Kidney tubule cell (primary cell): Measurements from ENCODE around the gene ZDHHC14.
"Not testable (repeated sequence)": the region's sequence is repeated elsewhere in the genome, so short reads cannot be mapped to it uniquely, and the experiment has no call there.

Experiments
- DNase-seq: peaks from one replicate; pipeline ENCODE4 v3.0.0-alpha.2; 2018; ENCODE audit warnings: low spot score

ZDHHC14 gene

DNA sequence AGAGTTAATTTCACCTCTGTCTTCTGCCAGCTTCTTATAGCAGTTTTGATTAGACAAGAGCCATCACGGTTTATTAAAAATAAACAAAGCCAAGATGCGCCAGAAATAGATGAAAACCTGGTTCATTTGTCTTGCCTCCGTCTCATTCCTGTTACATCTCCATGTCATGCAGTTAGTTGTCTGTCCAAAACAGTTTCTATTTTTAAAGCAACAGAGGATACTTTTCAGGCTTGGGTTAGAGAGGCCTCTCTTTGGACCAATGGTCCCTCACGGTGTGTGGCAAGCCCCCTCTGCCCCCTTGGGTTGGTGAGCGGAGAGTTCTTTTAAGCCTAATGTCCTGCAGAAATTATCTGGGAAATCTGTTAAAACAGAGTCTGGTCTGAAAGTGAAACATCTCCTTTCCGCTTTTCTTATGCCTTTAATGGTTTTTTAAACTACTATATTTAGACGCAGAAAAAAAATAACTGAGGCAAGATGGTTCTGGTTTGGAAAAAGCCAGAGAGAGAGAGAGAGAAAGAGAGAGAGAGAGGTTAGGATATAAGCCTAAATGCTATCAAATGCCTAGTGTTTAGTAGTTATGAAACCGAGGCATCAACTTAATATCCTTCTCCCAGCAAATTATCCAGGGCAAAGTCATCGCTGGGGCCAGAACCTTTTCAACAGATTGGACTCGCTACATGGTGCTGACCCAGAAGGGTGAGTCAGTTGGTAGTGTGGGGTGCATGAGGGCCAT, 64.5 kb downstream of the ZDHHC14 start:
- DNase-seq = no peak

DNA sequence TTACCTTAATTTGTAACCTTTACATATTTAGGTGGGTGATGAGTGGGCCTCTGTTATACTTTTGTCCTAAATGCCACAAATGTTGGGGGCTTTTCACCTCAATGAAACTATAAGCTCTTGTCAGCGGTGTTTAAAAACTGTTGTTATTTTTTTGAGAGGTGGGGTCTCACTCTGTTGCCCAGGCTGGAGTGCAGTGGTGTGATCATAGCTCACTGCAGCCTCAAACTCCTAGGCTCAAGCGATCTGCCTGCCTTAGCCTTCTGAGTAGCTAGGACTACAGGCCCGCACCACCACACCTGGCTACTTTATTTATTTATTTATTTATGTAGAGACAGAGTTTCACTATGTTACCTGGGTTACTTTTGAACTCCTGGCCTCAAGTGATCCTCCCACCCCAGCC, 66.7 kb downstream of the ZDHHC14 start:
- DNase-seq = no peak

DNA sequence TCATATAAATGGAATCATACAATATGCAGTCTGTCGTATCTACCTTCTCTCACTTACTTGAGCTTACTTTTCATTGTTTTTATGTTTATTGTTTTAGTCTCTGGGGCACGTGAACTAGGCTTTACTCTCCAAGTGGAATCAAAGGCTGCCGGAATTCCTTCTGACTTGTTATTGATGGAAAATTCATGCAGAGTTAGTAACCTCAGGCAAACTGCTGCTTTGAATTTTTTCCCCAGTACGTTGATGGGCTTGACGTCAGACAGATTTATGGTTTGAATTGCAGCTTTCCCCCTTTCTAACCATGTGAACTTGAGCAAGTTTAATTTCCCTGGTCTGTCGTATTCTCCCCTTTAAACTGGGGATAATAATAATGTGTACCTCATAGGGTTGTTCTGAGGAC, 68.6 kb downstream of the ZDHHC14 start:
- no peak for DNase-seq

DNA sequence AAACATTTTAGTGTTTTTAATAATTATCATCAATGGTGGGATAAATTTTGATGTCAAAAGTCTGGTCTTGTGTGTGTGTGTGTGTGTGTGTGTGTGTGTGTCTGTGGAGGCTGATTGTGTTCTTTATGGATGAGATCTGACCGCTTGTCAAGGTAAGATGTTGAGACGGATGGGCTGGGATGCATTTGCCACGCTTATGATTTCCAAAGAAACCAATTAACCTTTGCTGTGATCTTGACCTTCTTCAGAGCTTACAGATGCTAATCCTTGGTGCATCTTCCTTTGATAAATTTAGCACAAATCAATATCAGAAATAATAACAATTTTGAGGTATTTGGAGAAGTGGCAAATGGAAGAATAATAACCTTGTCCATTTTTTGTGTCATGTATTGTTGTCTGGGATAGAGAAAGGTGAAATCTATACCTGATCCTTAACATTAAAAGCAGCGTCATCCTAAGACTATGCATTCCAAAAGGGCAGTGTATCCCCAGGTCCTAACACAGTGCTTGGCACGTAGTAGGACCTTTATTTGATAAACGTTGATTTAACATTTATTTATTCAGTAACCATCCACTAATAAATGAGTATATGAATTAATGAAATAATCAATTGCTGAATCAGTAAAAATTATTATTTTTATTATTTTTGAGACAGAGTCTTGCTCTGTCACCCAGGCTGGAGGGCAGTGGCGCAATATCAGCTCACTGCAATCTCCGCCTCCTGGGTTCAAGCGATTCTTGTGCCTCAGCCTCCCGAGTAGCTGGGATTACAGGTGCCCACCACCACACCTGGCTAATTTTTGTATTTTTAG, 70.1 kb downstream of the ZDHHC14 start:
- DNase-seq = no peak

DNA sequence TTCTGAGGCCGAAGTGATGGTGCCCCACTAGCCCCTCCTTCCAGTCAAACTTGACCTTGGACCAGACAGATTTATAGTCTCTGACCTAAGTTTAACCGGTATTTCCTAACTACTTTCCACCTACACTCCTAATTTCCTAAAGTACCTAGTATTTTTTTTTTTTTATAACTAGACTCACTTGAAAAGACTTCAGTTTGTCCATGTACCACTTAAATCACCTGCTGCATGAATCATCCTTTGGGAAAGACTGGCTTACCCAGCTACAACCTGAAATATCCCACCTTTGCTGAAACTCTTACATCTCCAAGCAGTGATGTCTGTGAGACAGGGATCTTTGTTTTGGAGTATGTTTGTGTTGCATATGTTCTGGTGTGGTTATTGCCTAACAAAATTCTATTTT, 71.1 kb downstream of the ZDHHC14 start:
- peak; percentile 56 for DNase-seq

DNA sequence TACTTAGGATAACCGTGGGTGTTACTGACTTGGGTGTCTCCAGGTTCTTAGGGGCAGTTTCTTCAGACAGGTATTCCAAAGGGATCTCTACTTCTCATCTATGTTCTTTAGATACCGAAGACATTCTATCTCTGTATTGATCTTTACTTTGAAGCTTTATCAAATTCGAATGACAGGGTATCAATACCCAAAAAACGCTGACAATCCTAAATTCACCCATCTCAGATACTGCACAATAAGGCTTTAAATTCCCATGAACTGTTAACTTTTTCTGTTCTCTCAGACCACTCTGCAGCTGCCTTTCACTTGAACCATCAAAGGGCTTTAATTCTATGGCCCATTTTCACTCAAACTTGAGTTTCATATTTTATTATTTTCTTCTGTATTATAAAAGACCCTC, 72.1 kb downstream of the ZDHHC14 start:
- DNase-seq = no peak

DNA sequence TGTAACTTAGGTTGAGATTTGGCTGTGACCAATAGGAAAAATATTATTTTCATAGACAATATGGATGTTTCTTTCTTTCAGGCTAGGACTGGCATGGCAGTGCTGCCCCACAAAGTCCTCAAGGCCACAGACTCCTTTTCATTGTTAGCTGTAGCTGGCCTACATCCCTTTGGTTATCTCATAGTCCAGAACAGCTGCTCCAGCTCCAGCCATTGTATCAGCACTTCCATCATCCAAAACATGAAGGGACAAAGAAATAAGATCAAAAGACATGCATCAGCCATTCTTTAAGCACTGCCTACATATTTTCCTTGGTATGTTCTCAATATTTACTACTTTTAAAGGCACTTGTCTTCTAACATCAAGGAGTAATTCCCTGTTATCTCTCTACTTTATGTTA, 73.0 kb downstream of the ZDHHC14 start:
- no peak for DNase-seq

DNA sequence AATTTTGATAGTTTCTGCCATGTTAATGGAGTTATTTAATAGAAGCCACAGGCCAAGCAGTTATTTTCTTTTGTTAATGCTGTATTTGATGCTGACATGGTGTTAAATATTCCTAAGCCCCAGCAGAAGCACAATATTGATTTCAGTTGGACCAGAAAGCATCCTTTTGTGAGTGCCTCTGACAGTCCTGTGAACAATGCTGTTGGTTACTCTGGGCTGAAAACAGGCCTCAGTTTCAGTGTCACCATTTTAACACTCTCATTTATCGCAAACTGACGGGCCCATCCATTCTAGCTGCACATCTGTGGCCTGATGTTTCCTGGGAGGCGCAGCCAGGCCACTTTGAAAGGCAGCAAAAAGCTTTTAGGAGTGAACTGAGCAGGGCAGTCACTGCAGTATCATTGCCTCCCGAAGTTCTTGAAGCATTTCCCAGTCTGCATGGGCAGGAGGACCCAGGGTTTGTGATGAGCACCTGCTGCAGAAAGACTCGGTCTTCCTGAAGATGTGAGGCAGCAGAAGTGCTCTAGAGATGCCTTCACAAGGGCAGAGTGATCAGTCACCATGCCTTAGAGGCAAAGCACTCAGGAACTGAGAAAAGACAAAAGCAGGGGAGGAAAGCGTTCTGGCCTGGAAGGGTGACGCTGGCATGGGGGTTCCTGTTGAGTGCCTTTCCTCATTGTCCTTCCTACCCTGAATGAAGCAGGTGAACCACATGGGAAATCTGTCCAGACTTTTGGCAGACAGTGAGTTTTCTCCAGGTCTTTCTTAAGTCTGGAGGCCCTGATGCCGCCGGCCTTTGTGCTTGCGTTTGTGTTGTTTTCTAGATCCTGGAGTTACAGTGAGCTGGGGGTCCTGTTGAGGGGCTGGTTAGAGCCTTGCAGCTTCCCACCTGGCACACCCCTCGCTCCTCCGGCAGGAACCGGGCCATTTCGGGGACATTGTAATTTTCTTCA, 74.0 kb downstream of the ZDHHC14 start:
- no peak for DNase-seq

DNA sequence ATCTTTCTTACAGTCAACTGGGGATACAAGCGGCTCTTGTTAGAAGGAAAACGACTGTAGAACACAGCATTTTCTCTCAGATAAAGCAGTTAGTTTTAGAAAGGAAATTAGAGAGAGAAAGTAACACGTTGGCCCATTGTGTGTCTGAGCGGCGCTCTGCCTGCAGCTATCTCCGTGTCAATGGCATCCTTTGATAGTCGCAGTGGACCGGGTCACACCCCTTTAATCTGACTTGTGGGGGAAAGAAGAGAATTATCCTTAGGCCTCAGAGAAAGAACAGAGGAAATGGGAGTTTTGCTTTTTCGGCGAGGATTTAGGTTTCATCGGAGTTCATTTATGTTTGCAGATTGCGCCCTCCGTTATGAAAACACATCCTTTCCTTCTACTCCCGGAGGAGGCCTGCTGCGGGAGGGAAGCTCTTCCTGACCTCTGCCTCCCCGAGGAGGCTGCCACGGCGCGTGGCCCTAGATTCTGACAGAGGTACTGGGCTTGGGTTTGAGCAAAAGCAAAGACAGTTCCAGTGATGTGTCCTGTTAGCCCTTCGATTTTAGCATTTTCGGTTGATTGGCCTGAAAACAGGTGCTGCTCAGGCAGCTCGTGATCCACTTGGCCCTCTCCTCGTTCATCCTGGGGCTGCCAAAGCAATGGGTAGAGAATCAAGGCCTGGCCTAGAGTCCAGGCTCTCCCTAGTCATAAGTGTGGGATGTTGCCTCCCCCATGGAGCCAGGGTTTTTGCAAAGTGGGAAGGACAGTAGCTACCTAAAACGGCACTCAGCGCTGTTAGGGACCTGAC, 74.9 kb downstream of the ZDHHC14 start:
- no peak for DNase-seq

DNA sequence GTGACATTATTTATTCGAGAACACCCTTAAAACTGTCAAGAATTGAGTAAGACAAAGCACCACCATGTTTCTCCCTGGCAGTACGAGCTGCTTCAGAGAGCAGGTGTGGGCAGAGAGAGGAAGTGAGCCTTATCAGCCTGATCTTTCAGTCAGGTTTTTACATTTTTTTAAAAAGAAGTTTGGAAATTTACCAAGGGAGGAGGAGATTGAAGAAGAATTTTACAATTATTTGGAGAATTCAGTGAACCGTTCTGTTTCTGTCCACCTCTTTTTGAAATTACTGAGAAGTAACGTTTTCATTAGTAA, 75.5 kb downstream of the ZDHHC14 start:
- no peak for DNase-seq

DNA sequence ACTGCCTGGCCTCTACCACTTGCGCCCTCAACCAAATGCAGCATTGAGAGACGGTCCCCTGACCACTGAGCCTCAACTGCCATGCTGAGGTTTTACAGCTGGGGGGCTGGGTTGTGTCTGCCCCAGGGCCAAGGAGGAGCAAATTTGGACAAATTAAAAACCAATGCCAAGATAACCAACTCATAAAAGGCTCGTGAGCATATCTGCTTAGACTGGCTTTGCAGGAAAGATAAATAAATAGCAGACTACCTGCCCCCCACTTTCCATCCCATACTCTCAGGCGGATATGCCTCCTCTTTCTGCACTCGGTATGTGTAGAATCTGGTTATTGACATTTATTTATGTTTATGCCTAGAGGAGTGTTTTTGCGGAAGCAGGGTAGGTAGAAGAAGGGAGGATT, 76.8 kb downstream of the ZDHHC14 start:
- no peak for DNase-seq

DNA sequence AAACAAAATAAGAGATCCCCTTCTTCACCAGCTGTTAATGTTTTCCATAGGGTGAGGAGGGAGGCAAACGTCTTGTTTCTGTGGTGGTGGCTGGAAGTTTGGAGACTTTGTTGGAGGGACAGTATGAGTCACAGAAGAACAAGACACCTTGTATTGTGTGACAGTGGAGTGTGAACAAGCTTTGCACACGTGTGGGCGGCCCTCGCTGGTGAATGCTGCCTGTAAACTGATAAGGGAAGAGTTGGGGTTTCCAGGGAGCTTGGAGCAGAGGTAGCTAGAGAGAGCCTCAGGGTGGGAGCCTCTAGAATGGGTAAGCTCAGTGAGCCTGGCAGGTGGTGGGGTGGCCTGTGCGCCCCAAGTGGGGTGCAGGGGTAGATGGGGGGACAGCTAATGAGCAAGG, 78.3 kb downstream of the ZDHHC14 start:
- DNase-seq = no peak

DNA sequence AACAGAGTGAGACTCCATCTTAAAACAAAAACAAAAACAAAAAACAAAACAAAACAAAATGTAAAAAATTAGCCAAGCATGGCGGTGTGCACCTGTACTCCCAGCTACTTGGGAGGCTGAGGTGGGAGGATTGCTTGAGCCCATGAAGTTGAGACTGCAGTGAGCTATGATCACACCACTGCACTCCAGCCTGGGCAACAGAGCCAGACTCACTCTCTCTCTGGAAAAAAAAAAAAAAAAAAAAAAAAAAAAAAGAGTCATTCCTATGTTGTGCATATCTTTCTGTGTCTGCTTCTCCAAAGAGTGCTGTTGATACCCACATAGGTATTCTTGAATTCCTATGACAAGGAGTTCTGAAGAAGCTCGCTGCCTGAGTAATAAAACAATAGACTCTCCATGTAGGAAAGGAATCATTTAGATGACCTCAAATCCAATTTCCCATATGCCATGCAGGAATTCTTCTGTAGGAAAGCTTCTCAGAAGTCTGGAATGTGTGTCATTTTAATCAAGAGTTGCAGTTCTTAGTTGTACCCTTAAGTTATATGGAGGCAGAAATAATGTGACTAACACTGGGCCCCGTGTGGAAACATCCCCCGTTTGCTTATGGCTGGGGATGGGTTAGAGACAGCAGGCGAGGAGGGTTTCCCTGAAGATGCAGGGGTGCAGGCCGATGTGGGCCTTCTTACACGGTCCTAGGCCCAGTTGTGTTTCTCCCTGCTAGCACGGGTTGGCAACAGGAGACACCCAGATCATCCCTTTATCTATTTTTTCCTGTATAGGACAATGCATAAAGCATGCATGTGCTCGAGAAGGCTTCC, 79.4 kb downstream of the ZDHHC14 start:
- DNase-seq = peak; percentile 62

DNA sequence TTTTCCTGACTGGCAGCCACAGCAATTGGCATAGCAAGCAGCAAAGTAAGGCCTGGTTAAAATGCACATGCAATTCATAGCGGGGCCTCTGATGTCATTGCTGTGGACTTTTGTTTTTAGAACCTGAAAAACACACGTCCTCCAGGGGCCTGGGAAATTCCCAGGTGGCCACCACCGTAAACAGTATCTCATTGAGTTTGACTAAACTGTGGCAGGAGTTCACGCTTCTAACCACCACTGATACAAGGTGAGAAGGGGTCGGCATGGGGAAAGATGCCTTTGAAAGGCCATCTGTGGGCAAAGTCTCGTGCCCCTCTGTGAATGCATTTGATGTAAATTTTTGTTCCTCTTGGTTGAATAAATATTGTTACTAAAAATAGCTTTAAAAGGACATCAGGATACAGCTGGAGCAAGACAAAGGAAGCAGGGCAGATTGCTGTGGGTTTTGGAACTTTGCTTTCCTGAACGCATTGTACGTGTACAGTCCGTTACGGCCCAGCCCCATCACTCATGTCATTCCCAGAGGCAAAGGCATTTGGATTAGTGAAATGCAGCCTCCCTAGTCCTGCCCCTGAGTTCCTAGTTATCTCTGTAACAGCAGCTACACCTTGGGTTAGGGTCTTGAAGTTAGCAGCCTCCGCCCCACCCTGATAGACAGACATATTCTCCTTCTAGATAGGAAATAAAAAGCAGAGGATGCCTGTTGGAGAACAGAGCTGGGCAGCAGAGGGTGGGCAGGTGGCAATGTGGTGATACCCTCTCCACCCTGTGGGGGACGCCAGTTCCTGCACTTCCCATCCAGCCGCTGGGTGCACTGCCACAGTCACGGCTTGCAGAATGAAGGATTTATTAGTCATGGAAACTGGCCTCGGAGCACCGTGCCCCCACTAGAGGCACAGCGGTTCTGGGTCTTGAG, 80.3 kb downstream of the ZDHHC14 start:
- DNase-seq = peak; percentile 91

DNA sequence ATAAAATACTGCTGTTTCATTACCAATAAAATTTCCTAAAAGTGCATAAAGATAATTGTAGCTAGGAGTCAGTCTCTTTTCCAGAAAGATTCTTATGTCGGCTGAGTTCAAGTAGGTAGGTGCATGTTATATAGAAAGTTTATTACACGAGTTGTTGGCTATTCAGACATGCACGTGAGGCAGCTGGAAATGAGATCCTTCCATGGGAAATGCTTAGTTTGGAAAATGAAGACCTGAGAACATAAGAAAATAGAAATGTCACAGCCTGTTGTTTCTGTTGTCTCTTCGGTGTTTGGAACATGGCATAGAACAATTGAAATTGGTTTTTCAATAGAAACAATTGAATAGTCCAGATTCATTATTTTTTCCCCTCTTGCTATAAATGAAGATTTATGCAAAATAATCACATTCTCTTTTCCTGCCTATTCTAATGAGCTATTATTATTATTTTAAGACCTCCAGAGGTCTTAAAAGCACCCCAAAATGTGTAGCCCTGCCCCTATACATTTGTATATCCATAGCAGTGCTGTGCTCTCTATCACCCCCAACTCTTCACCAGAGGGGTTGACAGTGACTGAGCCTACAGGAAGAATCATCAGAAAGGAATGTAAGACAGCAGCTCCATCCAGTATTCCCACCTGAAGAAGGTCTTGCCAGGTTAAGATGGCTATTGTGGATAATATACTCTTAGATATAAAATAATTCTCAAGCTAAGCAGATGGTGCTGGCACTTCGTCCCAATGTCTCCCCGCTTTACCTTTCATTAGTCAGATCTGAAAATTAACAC, 82.2 kb downstream of the ZDHHC14 start:
- peak; percentile 49 for DNase-seq

DNA sequence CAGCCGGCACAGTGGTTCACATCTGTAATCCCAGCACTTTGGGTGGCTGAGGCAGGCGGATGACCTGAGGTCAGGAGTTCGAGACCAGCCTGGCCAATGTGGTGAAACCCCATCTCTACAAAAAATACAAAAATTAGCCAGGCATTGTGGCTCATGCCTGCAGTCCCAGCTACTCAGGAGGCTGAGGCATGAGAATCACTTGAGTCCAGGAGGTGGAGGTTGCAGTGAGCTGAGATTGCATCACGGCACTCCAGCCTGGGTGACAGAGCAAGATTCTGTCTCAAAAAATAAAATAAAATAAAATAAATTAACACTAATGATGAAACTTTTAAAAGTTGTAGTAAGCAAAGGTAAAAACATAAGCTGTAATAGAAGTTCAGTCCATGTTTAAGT, 82.7 kb downstream of the ZDHHC14 start:
- not testable (repeated sequence) for DNase-seq

DNA sequence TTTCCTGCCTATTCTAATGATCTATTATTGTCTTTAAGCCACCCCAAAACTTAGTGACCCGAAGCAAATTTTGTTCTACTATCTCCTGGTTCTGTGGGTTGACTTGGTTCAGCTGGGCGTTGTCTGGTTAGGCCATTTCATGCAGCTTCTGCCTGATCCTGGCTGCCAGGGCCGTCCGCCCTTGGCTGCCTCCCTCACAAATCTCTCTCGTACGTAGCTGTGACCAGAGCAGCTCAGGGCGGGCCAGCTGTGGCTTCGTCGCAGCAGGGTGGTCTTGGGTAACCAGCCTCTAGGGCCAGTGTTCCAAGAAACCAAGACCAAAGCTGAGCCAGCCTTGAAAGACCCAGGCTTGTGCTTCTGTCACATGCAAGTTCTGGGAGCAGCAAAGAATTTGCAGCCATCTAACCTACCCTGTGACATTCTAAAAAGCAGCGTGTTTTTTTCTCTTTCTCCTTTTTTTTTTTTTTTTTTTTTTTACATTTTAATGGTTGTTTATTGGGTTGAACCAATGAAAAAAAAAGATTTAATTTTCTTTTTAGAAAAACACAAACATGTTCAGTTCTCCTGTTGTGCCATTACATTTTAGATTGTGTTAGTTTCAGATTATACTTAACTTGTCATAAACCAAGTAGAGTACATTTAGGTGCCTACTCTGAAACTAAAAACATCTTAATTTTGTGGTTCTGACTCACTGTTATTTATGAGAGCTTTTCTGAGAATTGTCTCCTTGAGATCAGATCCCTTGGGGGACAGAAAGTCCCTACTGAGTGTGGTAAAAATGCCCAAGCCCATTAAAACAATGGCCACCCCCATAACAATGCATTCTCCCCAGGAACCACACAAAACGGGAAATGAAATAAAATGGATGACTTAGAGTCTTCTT, 83.9 kb downstream of the ZDHHC14 start:
- no peak for DNase-seq

DNA sequence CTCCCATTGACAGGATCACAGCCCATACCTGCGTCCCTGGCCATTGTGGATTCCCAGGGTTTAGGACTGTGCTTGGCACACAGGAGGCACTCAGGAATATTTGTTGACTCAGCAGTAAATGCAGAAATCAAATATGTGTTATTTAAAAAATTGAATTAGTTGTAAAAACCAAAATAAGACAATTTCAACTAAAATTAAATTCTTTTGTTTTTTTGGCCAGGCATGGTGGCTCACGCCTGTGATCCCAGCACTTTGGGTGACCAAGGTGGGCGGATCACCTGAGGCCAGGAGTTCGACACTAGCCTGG, 85.3 kb downstream of the ZDHHC14 start:
- no peak for DNase-seq
